Activated CD4-positive, alpha-beta T cell treated with anti-CD3 and anti-CD28 coated beads, Interleukin-2, Interleukin-4, amounts not matched to agents 100 ng/mL and 50 ng/mL, durations not matched to agents 16 hours and 8 hours (primary cell): Measurements from ENCODE around the gene DGKI.

ENCODE experiments used
- DNase-seq: peaks from one replicate; pipeline ENCODE4 v3.0.0-alpha.2; 2020; ENCODE audit warnings: low spot score

Gene DGKI

GRCh38 chr7:137871170-137871915 is 24.6 kb upstream of the DGKI start:
- no peak for DNase-seq

GRCh38 chr7:137870684-137871083 is 23.9 kb upstream of the DGKI start:
- no peak for DNase-seq

DNA sequence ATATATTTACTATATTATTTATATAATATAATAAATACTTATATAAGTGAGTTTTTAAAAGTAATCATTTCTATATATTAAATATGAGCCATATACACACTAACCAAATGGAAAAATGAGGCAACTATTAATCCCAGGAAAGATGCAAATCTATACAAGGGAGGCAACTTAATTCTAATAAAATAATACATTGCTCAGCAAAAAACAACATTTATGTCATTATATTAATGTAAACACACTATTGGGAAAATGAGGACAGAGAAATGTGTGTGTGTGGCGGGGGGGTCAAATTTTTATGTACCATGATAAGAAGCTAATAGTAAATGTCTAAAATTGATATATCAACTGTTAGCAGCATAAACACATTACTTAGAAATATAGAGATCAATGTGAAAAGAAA is 23.3 kb upstream of the DGKI start:
- no peak for DNase-seq

- DNase-seq, result no peak
Measured at GRCh38 chr7:137869260-137869659, 22.5 kb upstream of the DGKI start.

- no peak for DNase-seq
Measured at GRCh38 chr7:137867289-137867688, 20.5 kb upstream of the DGKI start.

- no peak for DNase-seq
Measured at GRCh38 chr7:137865764-137866163, 19.0 kb upstream of the DGKI start.

DNA sequence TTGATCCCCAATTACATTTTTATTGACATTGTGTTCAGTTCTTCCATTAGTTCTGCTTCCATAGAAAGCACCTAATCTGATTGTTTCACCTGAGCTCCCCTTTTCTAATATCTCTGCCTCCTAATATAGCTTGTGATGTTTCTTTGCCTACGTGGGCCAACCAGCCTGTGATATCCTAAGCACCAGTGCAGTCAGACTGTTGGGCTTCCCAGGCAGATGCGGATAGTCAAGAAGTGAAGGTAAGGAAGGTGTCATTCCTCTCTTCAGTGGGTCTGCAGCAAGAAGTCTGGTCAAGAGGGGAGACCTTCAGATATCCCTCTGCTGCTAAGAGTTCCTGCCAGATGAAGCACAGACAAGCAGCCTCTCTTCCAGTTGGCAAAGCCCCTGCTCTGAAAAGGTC is 16.2 kb upstream of the DGKI start:
- DNase-seq, result no peak

GRCh38 chr7:137862358-137862757 is 15.6 kb upstream of the DGKI start:
- no peak for DNase-seq

DNA sequence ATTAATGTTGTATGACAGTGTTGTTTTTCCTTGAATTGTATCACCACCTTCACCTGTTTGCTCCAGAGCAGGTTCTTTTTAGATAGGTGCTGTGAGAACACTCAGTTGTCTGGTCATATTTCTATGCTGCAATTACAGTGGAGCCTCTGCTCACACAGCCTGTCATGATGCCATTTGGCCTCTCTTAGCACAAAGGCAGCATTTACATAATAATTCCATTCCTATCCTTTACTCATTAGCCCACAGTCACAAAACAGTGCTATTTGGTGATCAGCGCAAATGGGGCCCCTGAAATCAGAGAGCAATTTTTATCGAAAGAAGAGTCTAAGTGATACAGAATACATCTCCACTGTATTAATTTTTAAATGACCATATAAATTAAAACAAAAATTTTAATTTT is 13.8 kb upstream of the DGKI start:
- DNase-seq, result no peak

DNA sequence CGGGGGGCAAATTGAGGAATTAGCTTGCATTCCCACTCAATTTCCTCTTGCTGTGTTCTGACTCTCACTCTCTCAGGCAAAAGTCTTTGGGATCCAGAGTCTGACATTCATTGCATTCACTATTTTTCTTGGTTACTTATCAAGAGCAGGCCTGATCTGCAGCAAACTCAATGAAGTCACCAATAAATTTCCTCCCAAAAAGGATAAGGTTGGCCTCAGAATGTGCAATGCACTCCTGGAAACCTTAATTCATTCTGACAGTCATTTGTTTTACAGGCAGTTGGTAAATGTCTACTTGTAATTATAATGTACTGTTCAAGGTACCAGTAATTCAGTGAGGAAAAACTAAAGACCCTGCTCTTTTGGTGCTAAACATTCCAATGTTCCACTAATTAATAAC is 6.3 kb upstream of the DGKI start:
- no peak for DNase-seq

- DNase-seq, result no peak
Measured at GRCh38 chr7:137852108-137852507, 5.3 kb upstream of the DGKI start.

DNA sequence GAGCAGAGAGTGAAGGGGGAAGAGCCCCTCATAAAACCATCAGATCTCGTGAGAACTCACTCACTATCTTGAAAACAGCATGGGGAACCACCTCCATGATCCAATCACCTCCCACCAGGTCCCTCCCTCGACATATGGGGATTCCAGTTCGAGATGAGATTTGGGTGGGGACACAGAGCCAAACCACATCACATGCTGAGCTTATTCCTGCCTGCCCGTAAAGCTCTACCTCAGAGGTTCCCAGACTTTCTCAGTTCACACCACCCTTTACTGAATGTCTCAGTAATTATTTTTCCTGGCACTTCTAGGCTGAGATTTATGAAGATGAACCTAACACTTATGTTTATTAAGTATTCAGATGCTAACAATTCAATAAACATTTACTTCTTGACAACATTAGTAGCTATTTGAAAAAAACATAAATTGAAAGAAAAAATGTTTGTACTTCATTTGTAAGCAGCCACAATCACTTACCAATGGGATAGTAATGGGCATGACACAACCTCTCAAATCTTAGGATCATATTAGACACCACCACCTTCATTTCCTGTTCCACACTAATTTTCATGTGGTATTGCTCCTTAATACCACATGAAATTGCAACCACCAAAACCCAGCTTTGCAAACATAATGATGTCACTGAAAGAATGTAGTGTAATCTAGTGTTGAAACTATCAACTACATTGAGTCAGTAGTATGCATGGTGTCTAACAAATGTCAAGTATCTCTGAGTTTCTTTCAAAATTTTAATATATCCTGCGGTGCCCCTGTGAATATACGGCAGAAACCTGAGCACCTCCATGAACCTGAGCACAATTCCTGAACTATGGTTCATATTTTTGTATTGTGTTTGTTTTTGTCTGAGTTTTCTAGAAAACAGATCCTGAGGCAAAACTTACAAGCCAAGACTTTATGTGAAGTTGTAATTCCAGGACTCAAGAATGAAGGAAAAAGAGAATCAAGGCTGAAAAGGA is 4.5 kb upstream of the DGKI start:
- no peak for DNase-seq

DNA sequence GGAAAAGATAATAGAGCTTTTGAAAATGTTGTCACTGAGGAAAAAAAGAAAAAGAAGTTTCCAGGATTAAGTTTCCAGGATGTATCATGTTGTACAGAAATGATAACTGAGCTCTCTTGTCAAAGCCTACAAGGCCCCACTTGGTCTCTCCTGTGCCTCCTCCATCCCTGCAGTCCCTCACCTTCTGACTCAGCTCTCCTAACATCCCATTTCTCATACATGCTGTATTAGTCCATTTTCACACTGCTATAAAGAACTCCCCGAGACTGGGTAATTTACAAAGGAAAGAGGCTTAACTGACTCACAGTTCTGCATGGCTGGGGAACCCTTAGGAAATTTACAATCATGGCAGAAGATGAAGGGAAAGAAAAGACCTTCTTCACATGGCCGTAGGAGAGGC is 3.8 kb upstream of the DGKI start:
- no peak for DNase-seq

- no peak for DNase-seq
Measured at GRCh38 chr7:137848095-137848494, 1.3 kb upstream of the DGKI start.

GRCh38 chr7:137847568-137848050 is 835 bp upstream of the DGKI start:
- DNase-seq, result peak; percentile 16

DNA sequence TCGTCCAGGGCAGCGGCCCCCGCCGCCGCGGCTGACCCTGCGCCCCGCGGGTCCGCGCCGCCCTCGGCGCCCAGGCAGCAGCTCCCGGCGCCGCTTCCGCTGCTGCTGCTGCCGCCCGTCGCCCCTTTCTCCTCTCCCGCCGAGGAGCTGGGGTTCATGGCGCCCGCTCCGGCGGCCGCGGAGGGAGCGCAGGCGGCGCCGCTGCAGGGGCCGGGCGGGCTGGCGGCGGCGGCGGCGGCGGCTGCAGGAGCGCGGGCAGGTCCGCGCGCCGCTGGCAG is 286 bp downstream of the DGKI start:
- no peak for DNase-seq

- no peak for DNase-seq
Measured at GRCh38 chr7:137844677-137845425, 1.9 kb downstream of the DGKI start.

GRCh38 chr7:137839903-137840779 is 6.6 kb downstream of the DGKI start:
- no peak for DNase-seq

DNA sequence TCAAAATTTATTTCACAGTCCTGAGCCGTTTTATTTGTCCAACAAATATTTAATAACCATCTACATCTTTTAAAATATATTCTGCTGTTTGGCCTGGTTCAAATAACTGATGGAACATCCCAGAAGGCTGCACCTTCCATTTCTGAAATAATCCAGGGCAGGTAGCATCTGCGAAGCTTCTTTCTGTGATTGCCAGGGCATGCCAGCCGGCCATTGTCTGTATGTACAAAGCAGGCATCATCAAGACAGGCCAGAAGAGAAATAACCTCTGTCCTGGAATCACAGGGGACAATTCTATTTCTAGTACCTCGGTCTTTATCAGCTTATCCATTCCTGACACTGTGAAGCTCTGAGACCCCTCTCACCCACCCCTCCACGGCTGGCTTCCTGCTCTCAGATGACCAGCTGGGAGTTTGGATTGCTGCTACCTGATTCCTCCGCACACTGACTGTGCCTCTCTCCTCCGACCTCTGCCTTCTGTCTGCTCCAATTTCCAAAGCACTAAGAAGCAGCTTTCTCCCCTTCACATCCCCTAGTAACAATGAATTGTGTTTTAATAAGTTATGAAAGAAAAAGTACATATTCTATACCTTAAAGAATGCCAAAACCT is 8.0 kb downstream of the DGKI start:
- no peak for DNase-seq

GRCh38 chr7:137836541-137836940 is 10.2 kb downstream of the DGKI start:
- DNase-seq, result no peak

GRCh38 chr7:137836113-137836509 is 10.7 kb downstream of the DGKI start:
- DNase-seq, result no peak
